OCI-LY3 (cell line): ENCODE measurements around the gene ZNF112.

Source experiments
- CTCF ChIP-seq: fragments of 200-600, 300-600 bp; sonication (generic); IDR thresholded peaks from 2 replicates; pipeline ENCODE4 v1.5.1; 2014; ENCODE audit warnings: antibody characterized with exemption, low read length, low read depth
- EZH2phosphoT487 ChIP-seq: fragments of 200-600 bp; shearing (Covaris generic); IDR thresholded peaks from 2 replicates; pipeline ENCODE4 v1.6.1; 2018; ENCODE audit warnings: antibody characterized with exemption, mixed run types, low read depth

DNA sequence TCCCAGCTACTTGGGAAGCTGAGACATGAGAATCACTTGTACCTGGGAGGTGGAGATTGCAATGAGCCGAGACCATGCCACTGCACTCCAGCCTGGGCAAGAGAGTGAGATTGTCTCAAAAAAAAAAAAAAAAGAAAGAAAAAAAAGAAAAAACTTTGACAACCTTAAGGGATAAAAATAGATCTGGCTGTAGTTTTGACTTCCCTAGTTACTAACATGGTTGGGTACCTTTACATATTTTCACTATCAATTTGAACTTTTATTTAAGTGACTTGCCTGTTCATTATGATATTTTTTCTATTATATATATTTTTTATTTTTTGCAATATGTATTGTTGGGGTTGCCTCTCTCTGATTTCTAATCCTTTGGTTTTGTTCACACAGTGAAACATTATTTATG, 43.2 kb downstream of the ZNF112 start:
- no peak for TF ChIP-seq CTCF
- no peak for TF ChIP-seq EZH2phosphoT487
